Panc1 (cell line): ENCODE data around the gene HEMK1. TPM values are rescaled to one million over a fixed set of nuclear protein-coding genes. Genes with fewer than 3 reads are reported as not detected.

ENCODE experiments used
- ATAC-seq: fragments of 200-7000 bp; cut with Tn5 transposase; 2 replicates; pipeline ENCODE4 v1.9.1; 2020; ENCODE audit warnings: mild to moderate bottlenecking, moderate library complexity
- BruUV-seq: library from RNA; stranded (reverse); fragments of 400-500 nt; replicated peaks from 2 replicates; lab custom pipeline; 2021; lab: Mats Ljungman, UMichigan
- CTCF ChIA-PET: fragments of 300-600 bp; sonication (Branson Sonifier 250); formaldehyde crosslinking; loops from one replicate; lab custom pipeline; 2022; ENCODE audit warnings: antibody characterized with exemption; lab: Charles Lee
- POLR2A ChIA-PET: fragments of 300-600 bp; sonication (Branson Sonifier 250); formaldehyde crosslinking; loops from one replicate; lab custom pipeline; 2022; ENCODE audit warnings: antibody characterized with exemption; lab: Charles Lee
- DNase-seq: peaks from one replicate; pipeline ENCODE4 v3.0.0-alpha.2; 2010; ENCODE audit warnings: low read depth, low spot score
- H3K27ac ChIP-seq: 2 replicates; pipeline ENCODE4 v1.5.1; 2011; ENCODE audit warnings: mild to moderate bottlenecking, low read length, inconsistent platforms
- H3K27me3 ChIP-seq: fragments of 200-500 bp; sonication (Bioruptor generic); 2 replicates; pipeline ENCODE4 v1.6.0; 2014; ENCODE audit warnings: low read length, inconsistent platforms; ENCODE audit not compliant: control insufficient read depth, insufficient read depth
- H3K36me3 ChIP-seq: fragments of 200-500 bp; sonication (Bioruptor generic); 2 replicates; pipeline ENCODE4 v1.5.1; 2014; ENCODE audit warnings: inconsistent platforms, mild to moderate bottlenecking, low read length, moderate library complexity; ENCODE audit not compliant: control insufficient read depth, insufficient read depth
- H3K4me1 ChIP-seq: 2 replicates; pipeline ENCODE4 v1.5.1; 2011; ENCODE audit warnings: inconsistent platforms, mild to moderate bottlenecking, low read length, moderate library complexity; ENCODE audit not compliant: control insufficient read depth, insufficient read depth
- H3K4me3 ChIP-seq, 2 experiments: 2 replicates each; pipeline ENCODE4 v1.5.1; 2011 to 2012; ENCODE audit warnings: low read depth in 2 of 2, low read length in 2 of 2, mild to moderate bottlenecking in 2 of 2, inconsistent platforms in 1 of 2, moderate library complexity in 1 of 2
- H3K9me3 ChIP-seq: fragments of 200-500 bp; sonication (Bioruptor generic); 2 replicates; pipeline ENCODE4 v1.5.1; 2014; ENCODE audit warnings: low read depth, mild to moderate bottlenecking, inconsistent platforms, low read length, moderate library complexity; ENCODE audit not compliant: control insufficient read depth, insufficient read depth
- POLR2AphosphoS5 ChIP-seq: IDR thresholded peaks from 2 replicates; pipeline ENCODE4 v1.6.1; 2012; ENCODE audit warnings: mild to moderate bottlenecking, low read depth, low read length, moderate library complexity
- SIN3A ChIP-seq: IDR thresholded peaks from 2 replicates; pipeline ENCODE4 v1.6.1; 2012; ENCODE audit warnings: low read depth, mild to moderate bottlenecking, low read length, moderate library complexity, borderline replicate concordance; ENCODE audit not compliant: insufficient read depth
- TCF7L2 ChIP-seq: IDR thresholded peaks from 2 replicates; pipeline ENCODE4 v1.6.1; 2011; ENCODE audit warnings: mild to moderate bottlenecking, low read depth, low read length, inconsistent platforms
- in situ Hi-C: cut with HindIII; loops from 2 replicates; pipeline ENCODE4 v1.10.0; 2016; ENCODE audit warnings: low sequenced_read_pairs, low pct_unique_long_range_greater_than_20kb
- intact Hi-C: fragments of 100-400 bp; cut with micrococcal nuclease; formaldehyde crosslinking; loops from one replicate; pipeline ENCODE4 v1.10.0; 2022; ENCODE audit not compliant: unreplicated experiment
- total RNA-seq: library from RNA; stranded (reverse); gene quantifications from one replicate; pipeline ENCODE4 v1.2.1, GENCODE V29; 2021; ENCODE audit not compliant: unreplicated experiment
- TF ChIP-seq, protein P1 (sequence below), 2 experiments: IDR thresholded peaks; 2 replicates each; pipeline ENCODE4 v1.6.1; 2011 to 2012; ENCODE audit warnings: low read depth in 2 of 2, control low read depth in 1 of 2, low read length in 1 of 2, mild to moderate bottlenecking in 1 of 2, moderate library complexity in 1 of 2; ENCODE audit not compliant: insufficient read depth in 1 of 2
- TF ChIP-seq, protein P2 (sequence below): fragments of 450-650 bp; IDR thresholded peaks from 2 replicates; pipeline ENCODE4 v1.5.1; 2017; ENCODE audit warnings: mild to moderate bottlenecking

HEMK1 gene
- total RNA-seq, 1 experiment from 2014 or later: 12.1 TPM

DNA sequence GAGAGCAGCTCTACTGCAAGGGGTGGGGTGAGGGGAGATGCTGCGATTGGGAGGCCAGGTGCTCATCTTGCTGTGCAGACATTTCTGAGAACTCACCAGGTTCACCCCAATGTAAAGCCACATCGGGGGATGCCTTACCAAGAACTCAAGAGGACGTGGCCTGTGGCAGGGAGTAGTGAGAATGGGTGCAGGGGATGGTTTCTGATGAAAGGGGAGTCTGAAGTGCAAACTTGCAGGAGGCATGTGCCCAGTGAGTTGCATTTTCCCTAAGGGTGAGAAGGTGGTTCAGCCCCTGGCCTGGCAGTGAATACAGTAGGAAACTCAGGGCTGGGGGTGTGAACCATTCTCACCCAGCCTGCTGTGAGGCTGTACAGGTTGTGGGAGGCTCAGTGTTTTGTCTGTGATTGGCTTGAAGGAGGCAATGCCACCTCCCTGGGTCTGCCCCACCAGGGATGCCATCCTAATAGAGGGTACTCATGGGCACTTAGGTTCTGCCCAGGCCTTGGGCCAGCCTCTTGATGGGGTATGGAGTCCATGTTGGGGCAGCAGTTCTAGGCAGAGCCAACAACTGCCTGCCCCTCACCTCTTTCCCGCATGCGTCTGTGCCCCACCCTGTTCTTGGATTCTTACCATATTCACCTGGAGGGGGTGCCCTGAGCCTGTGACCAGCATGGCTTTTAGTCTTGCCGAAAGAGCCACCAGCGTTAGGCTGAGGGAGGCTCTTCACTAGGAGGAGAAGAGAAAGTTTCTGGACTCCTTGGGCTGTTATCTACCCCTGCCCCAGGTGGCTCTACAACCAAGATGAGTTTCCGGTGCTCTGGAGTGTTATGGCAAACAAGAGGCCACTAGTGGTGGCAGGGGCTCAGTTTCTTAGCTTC, 4.5 kb downstream of the HEMK1 start:
- intact Hi-C loops (no loop called here), in situ Hi-C loops (no loop called here)
- H3K27me3 ChIP-seq: no peaks in the 10 kb centered on the region
- H3K4me1 ChIP-seq: no peaks in the 10 kb centered on the region
- no peak for TF ChIP-seq TCF7L2
- TF ChIP-seq, protein P1, sequence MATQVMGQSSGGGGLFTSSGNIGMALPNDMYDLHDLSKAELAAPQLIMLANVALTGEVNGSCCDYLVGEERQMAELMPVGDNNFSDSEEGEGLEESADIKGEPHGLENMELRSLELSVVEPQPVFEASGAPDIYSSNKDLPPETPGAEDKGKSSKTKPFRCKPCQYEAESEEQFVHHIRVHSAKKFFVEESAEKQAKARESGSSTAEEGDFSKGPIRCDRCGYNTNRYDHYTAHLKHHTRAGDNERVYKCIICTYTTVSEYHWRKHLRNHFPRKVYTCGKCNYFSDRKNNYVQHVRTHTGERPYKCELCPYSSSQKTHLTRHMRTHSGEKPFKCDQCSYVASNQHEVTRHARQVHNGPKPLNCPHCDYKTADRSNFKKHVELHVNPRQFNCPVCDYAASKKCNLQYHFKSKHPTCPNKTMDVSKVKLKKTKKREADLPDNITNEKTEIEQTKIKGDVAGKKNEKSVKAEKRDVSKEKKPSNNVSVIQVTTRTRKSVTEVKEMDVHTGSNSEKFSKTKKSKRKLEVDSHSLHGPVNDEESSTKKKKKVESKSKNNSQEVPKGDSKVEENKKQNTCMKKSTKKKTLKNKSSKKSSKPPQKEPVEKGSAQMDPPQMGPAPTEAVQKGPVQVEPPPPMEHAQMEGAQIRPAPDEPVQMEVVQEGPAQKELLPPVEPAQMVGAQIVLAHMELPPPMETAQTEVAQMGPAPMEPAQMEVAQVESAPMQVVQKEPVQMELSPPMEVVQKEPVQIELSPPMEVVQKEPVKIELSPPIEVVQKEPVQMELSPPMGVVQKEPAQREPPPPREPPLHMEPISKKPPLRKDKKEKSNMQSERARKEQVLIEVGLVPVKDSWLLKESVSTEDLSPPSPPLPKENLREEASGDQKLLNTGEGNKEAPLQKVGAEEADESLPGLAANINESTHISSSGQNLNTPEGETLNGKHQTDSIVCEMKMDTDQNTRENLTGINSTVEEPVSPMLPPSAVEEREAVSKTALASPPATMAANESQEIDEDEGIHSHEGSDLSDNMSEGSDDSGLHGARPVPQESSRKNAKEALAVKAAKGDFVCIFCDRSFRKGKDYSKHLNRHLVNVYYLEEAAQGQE (IDR thresholded peaks at IDR 0.05; ENCODE audit: insufficient read depth in 1 of 2, low read depth in 2 of 2, low read length in 1 of 2): no peak
- TF ChIP-seq SIN3A: no peak
- TF ChIP-seq, protein P2, sequence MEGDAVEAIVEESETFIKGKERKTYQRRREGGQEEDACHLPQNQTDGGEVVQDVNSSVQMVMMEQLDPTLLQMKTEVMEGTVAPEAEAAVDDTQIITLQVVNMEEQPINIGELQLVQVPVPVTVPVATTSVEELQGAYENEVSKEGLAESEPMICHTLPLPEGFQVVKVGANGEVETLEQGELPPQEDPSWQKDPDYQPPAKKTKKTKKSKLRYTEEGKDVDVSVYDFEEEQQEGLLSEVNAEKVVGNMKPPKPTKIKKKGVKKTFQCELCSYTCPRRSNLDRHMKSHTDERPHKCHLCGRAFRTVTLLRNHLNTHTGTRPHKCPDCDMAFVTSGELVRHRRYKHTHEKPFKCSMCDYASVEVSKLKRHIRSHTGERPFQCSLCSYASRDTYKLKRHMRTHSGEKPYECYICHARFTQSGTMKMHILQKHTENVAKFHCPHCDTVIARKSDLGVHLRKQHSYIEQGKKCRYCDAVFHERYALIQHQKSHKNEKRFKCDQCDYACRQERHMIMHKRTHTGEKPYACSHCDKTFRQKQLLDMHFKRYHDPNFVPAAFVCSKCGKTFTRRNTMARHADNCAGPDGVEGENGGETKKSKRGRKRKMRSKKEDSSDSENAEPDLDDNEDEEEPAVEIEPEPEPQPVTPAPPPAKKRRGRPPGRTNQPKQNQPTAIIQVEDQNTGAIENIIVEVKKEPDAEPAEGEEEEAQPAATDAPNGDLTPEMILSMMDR: no peak
- TF ChIP-seq POLR2AphosphoS5: no peak
- POLR2A ChIA-PET: no interaction called here
- H3K4me3 ChIP-seq: no peak overlapping the region
- no peaks in the 10 kb centered on the region for H3K9me3 ChIP-seq
- H3K27ac ChIP-seq: no peak overlapping the region
- no TSS peak for BruUV-seq
- DNase-seq (no peak), ATAC-seq (no peak)
- H3K36me3 ChIP-seq: peaks cover 3% of the 10 kb centered on the region; the same call in 1 of the 2 replicates
- CTCF ChIA-PET: no interaction called here

DNA sequence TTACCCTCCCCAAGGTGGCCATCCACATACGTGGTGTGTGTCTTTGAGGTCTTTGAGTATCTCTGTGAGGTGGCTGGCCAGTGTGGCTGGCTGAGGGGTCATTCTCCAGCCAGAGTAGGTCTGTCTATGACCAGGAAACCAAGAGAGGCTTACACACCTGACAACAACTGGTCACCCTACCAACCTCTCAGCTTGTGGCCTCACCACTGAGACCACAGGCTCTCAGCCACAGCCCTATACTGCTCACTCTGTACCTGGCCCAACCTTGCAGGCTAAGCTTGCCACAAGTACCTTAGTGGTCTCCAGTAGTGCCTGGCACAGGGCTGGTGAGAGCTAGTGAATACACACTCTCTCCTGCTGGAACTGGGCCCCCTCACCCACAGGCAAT, 5.1 kb downstream of the HEMK1 start:
- ATAC-seq (no peak), DNase-seq (no peak)
- BruUV-seq: no TSS peak
- CTCF ChIA-PET: no interaction called here
- intact Hi-C loops (no loop called here), in situ Hi-C loops (no loop called here)
- no peak overlapping the region for H3K27ac ChIP-seq
- no peaks in the 10 kb centered on the region for H3K27me3 ChIP-seq
- TF ChIP-seq SIN3A (no peak), TCF7L2 (no peak), POLR2AphosphoS5 (no peak)
- TF ChIP-seq, protein P2: no peak
- TF ChIP-seq, protein P1 (IDR thresholded peaks at IDR 0.05; ENCODE audit: insufficient read depth in 1 of 2, low read depth in 2 of 2, low read length in 1 of 2): no peak
- H3K9me3 ChIP-seq: no peaks in the 10 kb centered on the region
- peaks cover 3% of the 10 kb centered on the region; the same call in 1 of the 2 replicates for H3K36me3 ChIP-seq
- H3K4me1 ChIP-seq: no peaks in the 10 kb centered on the region
- POLR2A ChIA-PET: no interaction called here
- H3K4me3 ChIP-seq: no peak overlapping the region
